Neural cell (in vitro differentiated cells): ENCODE results near the gene SAP30BP. TPM values are rescaled to one million over a fixed set of nuclear protein-coding genes. Genes with fewer than 3 reads are reported as not detected.

ENCODE experiments used
- H2AFZ ChIP-seq: fragments of 200-600, 300-800 bp; sonication (generic), shearing (Covaris generic); 2 replicates; pipeline ENCODE4 v1.6.0; 2014; ENCODE audit warnings: low read depth, mild to moderate bottlenecking, antibody characterized with exemption, low read length, moderate library complexity
- H3F3A ChIP-seq: fragments of 200-600 bp; shearing (Covaris generic); 2 replicates; pipeline ENCODE4 v1.6.1; 2016; ENCODE audit warnings: mild to moderate bottlenecking, moderate library complexity, mixed read lengths, antibody characterized with exemption, low read length; ENCODE audit not compliant: insufficient read depth, poor library complexity, severe bottlenecking
- H3K27ac ChIP-seq: fragments of 200-600, 300-800 bp; sonication (generic), shearing (Covaris generic); 2 replicates; pipeline ENCODE4 v1.5.1; 2014; ENCODE audit warnings: mild to moderate bottlenecking, low read length, moderate library complexity
- H3K27me3 ChIP-seq: fragments of 300-800, 200-600 bp; sonication (generic), shearing (Covaris generic); 2 replicates; pipeline ENCODE4 v1.6.0; 2014; ENCODE audit warnings: mild to moderate bottlenecking, low read depth, low read length, moderate library complexity; ENCODE audit not compliant: insufficient read depth
- H3K36me3 ChIP-seq: fragments of 300-800, 200-600 bp; sonication (generic), shearing (Covaris generic); 2 replicates; pipeline ENCODE4 v1.5.1; 2014; ENCODE audit warnings: mild to moderate bottlenecking, antibody characterized with exemption, low read length, moderate library complexity; ENCODE audit not compliant: insufficient read depth
- H3K4me2 ChIP-seq: fragments of 300-800, 200-600 bp; sonication (generic), shearing (Covaris generic); 2 replicates; pipeline ENCODE4 v1.6.0; 2014; ENCODE audit warnings: mild to moderate bottlenecking, low read length
- H3K4me3 ChIP-seq: fragments of 300-800, 200-600 bp; sonication (generic), shearing (Covaris generic); 2 replicates; pipeline ENCODE4 v1.5.1; 2014; ENCODE audit warnings: mild to moderate bottlenecking, low read length, moderate library complexity
- H3K79me2 ChIP-seq: fragments of 200-600 bp; shearing (Covaris generic); replicated peaks from 2 replicates; pipeline ENCODE4 v1.6.0; 2014; ENCODE audit warnings: mild to moderate bottlenecking, low read length, moderate library complexity; ENCODE audit not compliant: insufficient read depth
- H3K9ac ChIP-seq: fragments of 300-800, 200-600 bp; sonication (generic), shearing (Covaris generic); 2 replicates; pipeline ENCODE4 v1.6.1; 2016; ENCODE audit warnings: mild to moderate bottlenecking, low read length, mixed read lengths
- H3K9me2 ChIP-seq: fragments of 200-600 bp; shearing (Covaris generic); 2 replicates; pipeline ENCODE4 v1.6.1; 2016; ENCODE audit warnings: mild to moderate bottlenecking, low read length, mixed read lengths; ENCODE audit not compliant: insufficient read depth
- H3K9me3 ChIP-seq: fragments of 200-600, 300-800 bp; sonication (generic), shearing (Covaris generic); 2 replicates; pipeline ENCODE4 v1.6.1; 2016; ENCODE audit warnings: mild to moderate bottlenecking, mixed run types, low read length, moderate library complexity, mixed read lengths
- H4K20me1 ChIP-seq: fragments of 200-600 bp; shearing (Covaris generic); 2 replicates; pipeline ENCODE4 v1.6.1; 2016; ENCODE audit warnings: mild to moderate bottlenecking, mixed run types; ENCODE audit not compliant: insufficient read depth
- EP300 ChIP-seq: fragments of 450-650 bp; conservative IDR thresholded peaks from 2 replicates; pipeline ENCODE4 v1.6.1; 2014; ENCODE audit warnings: antibody characterized with exemption, mild to moderate bottlenecking, moderate library complexity; ENCODE audit not compliant: poor library complexity, severe bottlenecking
- EZH2 ChIP-seq: fragments of 200-600, 300-800 bp; shearing (Covaris generic), sonication (generic); IDR thresholded peaks from 2 replicates; pipeline ENCODE4 v1.6.1; 2014; ENCODE audit warnings: antibody characterized with exemption, low read length, borderline replicate concordance, mild to moderate bottlenecking; ENCODE audit not compliant: insufficient read depth, poor library complexity, severe bottlenecking
- MXI1 ChIP-seq: fragments of 450-650 bp; conservative IDR thresholded peaks from 2 replicates; pipeline ENCODE4 v1.6.1; 2014; ENCODE audit warnings: antibody characterized with exemption, mild to moderate bottlenecking; ENCODE audit not compliant: poor library complexity, severe bottlenecking
- POLR2AphosphoS5 ChIP-seq: IDR thresholded peaks from 2 replicates; pipeline ENCODE4 v1.6.1; 2012
- RAD21 ChIP-seq: fragments of 450-650 bp; conservative IDR thresholded peaks from 2 replicates; pipeline ENCODE4 v1.6.1; 2014; ENCODE audit warnings: antibody characterized with exemption, mild to moderate bottlenecking, moderate library complexity
- REST ChIP-seq: IDR thresholded peaks from 2 replicates; pipeline ENCODE4 v1.6.1; 2012; ENCODE audit warnings: borderline replicate concordance
- SMC3 ChIP-seq: fragments of 450-650 bp; conservative IDR thresholded peaks from 2 replicates; pipeline ENCODE4 v1.6.1; 2014; ENCODE audit warnings: antibody characterized with exemption, mild to moderate bottlenecking, moderate library complexity; ENCODE audit not compliant: poor library complexity
- TAF1 ChIP-seq: IDR thresholded peaks from 2 replicates; pipeline ENCODE4 v1.6.1; 2012; ENCODE audit warnings: low read depth
- polyA plus RNA-seq: library from polyadenylated mRNA; depleted of rRNA; stranded (reverse); fragments of >200 nt; gene quantifications from 2 replicates; pipeline ENCODE4 v1.2.3, GENCODE V29; 2014
- TF ChIP-seq, protein P1 (sequence below): fragments of 450-650 bp; IDR thresholded peaks from 2 replicates; pipeline ENCODE4 v1.5.1; 2014; ENCODE audit warnings: antibody characterized with exemption, mild to moderate bottlenecking, moderate library complexity; ENCODE audit not compliant: poor library complexity, severe bottlenecking

Gene SAP30BP
- polyA plus RNA-seq, 1 donor from 2014 or later: 156 TPM

GRCh38 chr17:75643643-75644017 lies 23.5 kb upstream of the SAP30BP start:
- H3K9me3 ChIP-seq: no peaks in the 10 kb centered on the region
- no peak overlapping the region for H3K27ac ChIP-seq
- H3F3A ChIP-seq: no peaks in the 10 kb centered on the region
- H3K79me2 ChIP-seq: no peaks in the 10 kb centered on the region
- no peaks in the 10 kb centered on the region for H4K20me1 ChIP-seq
- no peak overlapping the region for H2AFZ ChIP-seq
- H3K4me3 ChIP-seq: no peak overlapping the region
- H3K4me2 ChIP-seq: no peak overlapping the region
- no peaks in the 10 kb centered on the region for H3K36me3 ChIP-seq
- H3K9me2 ChIP-seq: no peaks in the 10 kb centered on the region
- H3K27me3 ChIP-seq: no peaks in the 10 kb centered on the region
- H3K9ac ChIP-seq: no peak overlapping the region
- TF ChIP-seq MXI1: no peak
- TF ChIP-seq TAF1: no peak
- TF ChIP-seq, protein P1, sequence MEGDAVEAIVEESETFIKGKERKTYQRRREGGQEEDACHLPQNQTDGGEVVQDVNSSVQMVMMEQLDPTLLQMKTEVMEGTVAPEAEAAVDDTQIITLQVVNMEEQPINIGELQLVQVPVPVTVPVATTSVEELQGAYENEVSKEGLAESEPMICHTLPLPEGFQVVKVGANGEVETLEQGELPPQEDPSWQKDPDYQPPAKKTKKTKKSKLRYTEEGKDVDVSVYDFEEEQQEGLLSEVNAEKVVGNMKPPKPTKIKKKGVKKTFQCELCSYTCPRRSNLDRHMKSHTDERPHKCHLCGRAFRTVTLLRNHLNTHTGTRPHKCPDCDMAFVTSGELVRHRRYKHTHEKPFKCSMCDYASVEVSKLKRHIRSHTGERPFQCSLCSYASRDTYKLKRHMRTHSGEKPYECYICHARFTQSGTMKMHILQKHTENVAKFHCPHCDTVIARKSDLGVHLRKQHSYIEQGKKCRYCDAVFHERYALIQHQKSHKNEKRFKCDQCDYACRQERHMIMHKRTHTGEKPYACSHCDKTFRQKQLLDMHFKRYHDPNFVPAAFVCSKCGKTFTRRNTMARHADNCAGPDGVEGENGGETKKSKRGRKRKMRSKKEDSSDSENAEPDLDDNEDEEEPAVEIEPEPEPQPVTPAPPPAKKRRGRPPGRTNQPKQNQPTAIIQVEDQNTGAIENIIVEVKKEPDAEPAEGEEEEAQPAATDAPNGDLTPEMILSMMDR: no peak
- TF ChIP-seq SMC3: no peak
- TF ChIP-seq RAD21: no peak
- no peak for TF ChIP-seq EP300
- TF ChIP-seq REST: no peak
- no peak for TF ChIP-seq EZH2
- no peak for TF ChIP-seq POLR2AphosphoS5

GRCh38 chr17:75645501-75645888 lies 21.6 kb upstream of the SAP30BP start:
- Histone ChIP-seq H3K27me3 (no peaks in the 10 kb centered on the region), H3K79me2 (no peaks in the 10 kb centered on the region), H3K9me3 (no peaks in the 10 kb centered on the region), H3K4me3 (no peak overlapping the region), H3K36me3 (no peaks in the 10 kb centered on the region), H3F3A (no peaks in the 10 kb centered on the region), H3K27ac (no peak overlapping the region), H4K20me1 (no peaks in the 10 kb centered on the region), H3K4me2 (no peak overlapping the region), H2AFZ (no peak overlapping the region), H3K9ac (no peak overlapping the region), H3K9me2 (no peaks in the 10 kb centered on the region)
- TF ChIP-seq SMC3 (no peak), EZH2 (no peak)
